NCI-H128 (cell line): Measurements from ENCODE around the gene MMP8.
"Not testable (repeated sequence)": the region's sequence is repeated elsewhere in the genome, so short reads cannot be mapped to it uniquely, and the experiment has no call there.

ENCODE experiments used
- DNase-seq: peaks from one replicate; lab custom pipeline; 2025; ENCODE audit not compliant: unreplicated experiment; lab: John Stamatoyannopoulos, UW

Gene MMP8, protein sequence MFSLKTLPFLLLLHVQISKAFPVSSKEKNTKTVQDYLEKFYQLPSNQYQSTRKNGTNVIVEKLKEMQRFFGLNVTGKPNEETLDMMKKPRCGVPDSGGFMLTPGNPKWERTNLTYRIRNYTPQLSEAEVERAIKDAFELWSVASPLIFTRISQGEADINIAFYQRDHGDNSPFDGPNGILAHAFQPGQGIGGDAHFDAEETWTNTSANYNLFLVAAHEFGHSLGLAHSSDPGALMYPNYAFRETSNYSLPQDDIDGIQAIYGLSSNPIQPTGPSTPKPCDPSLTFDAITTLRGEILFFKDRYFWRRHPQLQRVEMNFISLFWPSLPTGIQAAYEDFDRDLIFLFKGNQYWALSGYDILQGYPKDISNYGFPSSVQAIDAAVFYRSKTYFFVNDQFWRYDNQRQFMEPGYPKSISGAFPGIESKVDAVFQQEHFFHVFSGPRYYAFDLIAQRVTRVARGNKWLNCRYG

DNA sequence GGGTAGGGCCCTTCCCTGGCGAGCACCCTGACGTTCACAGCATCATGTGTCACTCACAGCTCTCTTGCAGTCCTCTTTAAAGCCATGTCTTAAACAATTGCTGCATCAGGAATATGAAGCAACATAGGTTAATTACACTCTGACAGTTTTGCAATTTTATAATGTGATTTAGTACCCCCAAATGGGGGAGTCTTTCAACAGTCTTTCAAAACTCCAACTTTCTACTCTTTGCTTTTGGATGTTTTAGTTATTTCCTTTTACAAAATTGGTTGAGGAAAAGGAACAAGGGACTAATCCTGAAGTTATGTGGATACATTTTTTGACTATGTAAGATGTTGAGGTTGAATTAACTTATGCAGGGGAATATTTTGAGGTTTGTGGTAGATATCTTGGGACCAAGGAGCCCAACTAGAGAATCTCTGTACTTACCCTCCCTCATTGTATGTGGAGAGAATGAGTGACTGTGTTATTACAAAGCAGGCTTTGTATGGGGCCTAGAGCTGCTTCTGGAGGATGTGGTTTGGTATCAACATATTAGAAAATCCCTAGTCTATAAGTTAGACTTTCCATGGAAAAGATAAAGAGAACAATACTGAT is at the start of gene MMP8:
TSS of gene MMP8 (minus strand) at position 51 of the 597 bp plus-strand sequence. CDS start 99 bp downstream, outside the sequence.
- DNase-seq = no peak

DNA sequence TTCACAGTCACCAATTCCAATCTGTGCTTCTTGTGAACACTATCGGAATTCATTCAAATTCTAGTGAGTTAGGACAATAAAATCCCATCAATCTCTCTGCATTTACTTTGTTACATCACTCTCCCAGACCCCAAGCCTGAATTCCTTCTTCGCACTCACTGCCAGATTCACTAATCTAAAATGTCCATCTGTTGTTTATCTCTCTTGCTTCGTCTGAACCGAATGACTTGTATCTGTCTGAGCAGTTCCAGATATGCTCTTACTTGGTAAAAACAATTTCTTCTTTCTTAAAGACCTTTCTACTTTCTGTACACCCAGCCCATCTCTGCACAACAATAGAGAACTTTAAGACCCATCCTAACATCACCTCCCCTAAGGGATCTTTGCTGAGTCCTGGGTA is 48.6 kb upstream of the MMP8 start:
- DNase-seq = no peak

DNA sequence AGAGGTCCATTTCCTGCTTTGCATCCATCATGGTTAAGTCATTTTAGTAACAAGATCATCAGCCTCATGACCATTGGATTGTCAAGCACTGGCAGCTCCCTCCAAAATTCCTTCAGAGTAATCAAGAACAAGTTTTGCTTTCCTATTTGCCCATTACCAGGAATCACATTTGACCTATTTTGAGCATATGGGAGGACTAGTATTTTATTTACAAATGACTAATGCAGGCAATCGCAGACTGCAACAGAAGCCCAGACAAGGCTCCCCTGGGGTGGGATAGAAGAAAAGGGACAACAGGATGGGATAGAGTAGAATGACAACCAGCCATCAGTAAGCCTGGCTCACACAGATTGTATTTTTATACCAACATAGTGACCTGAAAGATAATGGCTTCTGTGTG is 46.6 kb upstream of the MMP8 start:
- no peak for DNase-seq

DNA sequence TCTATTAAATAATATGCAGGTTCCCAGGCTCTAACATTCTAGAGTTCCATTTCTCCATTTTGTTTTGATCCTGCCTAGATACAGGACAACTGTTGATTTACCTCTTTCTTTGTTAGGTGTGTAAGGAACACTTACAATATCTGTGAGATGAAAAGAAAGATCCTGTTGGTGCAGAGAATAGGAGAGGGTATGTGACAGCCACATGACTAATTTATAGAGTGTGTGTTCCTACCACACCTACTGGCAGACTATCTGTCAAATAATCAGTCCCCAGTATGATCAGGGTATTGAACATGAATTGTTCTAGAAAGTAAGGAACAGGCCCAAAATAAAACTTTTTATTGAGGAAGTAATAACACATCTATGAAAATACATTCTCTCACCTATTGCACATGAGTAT is 45.4 kb upstream of the MMP8 start:
- no peak for DNase-seq

DNA sequence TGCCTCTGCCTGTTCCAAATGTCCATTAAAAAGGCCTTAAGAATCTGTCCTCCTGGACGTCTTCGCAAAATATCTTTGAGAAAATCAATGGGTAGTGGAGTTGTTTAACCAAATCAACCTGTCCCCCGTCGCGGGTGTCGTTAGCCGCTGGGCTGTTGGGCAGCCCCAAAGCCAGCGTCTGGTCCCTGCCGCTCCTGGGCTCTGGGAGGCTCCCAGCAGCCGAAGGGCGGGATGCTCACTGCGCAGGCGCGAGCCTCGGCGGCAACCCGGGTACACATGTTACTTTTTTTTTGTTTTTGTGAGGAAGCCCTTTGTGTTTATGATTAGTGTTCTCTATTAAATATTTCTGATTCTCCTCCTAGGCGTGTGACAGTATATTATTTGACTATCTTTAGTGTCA is 43.0 kb upstream of the MMP8 start:
- DNase-seq = no peak

DNA sequence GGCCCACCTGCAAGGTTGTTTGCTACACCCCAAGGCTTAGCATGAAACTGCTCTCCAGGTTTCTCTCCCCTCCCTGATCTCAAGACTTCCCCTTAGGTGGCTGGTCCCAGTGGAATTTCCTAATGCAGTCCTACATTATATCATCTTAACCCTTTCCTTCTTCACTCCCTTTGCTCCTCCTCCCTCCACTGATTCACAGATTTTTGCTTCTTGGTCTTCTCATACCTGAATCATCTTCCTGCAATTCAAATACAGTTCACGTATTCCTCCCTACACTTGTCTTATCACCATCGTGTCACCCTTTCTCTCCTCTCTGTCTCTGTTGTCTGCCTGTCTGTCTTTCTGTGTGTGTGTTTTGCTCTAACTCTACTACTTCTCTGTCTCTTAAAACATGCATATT is 38.7 kb upstream of the MMP8 start:
- DNase-seq = no peak

DNA sequence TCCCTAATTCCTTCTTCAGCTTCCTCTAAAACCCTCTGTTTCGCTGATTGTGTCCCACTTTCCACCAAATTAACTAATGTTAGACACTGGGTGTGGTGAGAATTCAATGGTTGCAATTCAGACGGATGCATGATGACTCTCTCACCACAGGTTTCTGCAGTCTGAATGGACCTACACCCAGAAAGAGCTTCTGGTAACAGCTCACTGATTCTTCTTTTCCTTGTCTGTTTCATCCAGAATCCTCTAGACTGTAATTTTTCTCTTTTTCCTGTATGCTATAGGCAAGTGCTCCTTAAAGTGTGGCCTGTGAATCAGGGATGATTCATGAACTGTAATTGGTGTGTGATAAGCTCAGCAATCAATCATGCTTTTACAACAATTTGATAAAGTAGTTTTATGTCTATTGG is 37.6 kb upstream of the MMP8 start:
- DNase-seq = no peak

DNA sequence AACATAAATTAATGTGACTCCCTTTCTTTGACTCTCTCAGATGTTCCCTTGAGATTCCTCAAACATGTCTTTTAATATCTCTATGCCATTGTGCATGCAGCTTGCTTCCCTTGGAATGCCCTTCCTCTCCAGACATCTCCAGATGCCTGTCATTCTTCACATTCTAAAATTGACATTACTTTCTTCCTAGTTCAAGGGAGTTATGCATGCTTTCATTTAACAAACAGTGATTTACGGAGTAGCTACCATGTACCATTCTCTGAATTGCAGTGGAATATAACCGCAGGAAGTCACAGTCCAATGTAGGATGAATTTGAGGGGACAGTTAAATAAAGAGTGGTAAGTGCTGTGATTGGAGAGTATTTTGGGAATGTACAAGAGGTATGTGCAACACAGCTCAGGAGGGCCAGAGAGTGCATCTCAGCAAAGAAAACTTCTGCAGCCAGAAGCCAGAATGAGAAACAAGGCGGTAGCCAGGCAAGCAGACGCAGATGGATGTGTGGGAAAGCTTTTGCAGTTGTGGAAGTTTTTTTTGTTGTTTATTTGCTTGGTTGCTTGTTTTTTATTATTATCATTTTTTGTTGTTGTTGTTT is 37.0 kb upstream of the MMP8 start:
- no peak for DNase-seq

DNA sequence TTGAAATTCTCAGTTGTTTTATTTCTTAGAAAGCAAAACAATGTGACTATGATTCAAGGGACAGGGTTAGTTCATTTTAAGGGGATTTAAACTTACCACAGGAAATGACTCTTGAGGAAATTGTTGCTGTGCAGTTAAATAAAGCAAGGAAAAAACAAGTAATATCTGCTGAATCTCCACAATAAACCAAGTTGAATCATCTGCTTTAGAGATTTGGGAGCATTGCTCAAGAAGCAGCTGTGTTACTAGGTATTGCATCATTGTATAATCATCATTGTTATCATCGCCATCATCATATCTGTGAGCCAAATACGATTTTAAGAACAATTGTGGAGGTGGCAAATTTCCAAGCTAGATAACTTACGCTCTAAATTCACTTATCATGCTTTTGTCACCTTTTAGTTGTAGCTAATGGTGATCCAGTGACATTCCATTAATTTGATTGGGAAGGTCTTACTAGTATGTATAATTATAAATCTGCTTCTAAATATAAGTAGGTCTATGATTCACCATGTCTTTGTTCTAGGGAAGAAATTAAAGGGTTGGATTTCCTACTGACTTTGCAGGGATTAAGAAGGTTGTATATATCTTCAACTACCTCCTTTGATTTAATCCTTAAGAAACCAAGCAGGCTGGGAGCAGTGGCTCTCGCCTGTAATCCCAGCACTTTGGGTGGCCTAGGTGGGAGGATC is 35.7 kb upstream of the MMP8 start:
- DNase-seq = no peak

DNA sequence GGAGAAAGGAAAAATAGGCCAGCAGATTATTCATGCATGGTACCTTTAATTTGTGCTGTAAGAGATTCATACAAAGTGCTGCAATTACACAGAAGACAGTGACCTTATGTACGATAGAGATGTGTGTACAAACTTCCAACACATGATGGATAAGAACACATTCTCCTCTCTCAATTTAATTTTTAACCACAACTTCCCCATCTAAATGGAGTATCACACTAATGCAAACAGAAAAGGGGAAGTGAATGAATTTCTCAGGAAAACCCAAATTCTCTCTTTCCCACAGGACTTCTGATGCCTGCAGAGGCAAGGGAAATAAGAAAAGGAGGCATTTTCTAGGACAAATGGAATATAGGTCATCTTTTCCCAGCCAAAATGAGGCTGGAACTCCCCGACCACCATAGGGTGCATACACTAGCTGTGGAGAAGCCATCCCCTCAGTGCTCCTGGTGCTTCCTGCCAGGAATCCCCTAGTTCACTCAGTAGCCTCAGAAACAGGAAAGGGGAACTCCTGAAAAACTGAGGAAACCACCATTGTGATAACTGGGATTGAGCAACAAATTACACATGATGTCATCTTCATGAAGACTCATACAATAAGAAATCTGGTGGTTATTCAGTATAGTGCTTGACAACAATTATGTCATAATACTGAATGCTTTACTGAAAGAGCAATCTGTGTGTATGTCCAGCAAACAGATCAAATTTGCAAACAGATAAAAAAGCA is 33.2 kb upstream of the MMP8 start:
- no peak for DNase-seq

DNA sequence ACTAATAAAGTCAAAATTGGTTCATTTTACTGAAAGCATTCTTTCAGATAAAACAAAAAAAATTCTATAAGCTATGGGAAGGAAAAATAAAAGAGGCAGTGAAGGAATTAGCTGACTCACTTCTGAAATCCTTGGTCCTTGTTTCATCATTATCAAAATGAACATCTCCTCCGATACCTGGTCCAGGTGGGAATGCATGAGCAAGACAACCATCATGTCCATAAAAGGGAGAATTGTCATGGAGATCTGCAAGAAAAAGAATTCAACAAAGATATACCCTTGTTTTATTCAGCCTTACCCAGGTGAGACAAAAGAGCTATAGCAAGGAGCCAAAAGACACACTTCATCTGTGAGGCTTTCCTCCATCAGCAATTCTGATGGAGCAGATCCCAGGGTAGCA is 28.5 kb upstream of the MMP8 start:
- no peak for DNase-seq

DNA sequence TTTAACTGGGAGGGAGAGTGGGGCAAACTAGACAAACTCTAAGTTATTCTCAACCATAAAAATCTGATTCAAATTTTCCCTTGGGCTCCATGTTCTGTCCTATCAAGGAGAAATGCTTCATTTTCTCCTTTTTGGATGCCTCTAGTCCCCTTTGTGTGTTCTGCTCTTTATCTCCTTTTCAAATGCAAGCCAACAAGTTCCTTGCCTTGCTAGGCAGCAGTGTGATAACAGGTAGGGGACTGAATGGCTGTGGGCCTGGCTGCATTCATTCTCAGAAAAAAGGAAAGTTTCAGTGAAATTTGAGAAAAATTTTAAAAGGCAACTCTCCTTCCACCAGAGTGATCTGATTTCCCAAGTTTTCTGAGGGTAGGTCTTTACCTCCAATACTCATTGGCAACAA is 26.9 kb upstream of the MMP8 start:
- DNase-seq = no peak

DNA sequence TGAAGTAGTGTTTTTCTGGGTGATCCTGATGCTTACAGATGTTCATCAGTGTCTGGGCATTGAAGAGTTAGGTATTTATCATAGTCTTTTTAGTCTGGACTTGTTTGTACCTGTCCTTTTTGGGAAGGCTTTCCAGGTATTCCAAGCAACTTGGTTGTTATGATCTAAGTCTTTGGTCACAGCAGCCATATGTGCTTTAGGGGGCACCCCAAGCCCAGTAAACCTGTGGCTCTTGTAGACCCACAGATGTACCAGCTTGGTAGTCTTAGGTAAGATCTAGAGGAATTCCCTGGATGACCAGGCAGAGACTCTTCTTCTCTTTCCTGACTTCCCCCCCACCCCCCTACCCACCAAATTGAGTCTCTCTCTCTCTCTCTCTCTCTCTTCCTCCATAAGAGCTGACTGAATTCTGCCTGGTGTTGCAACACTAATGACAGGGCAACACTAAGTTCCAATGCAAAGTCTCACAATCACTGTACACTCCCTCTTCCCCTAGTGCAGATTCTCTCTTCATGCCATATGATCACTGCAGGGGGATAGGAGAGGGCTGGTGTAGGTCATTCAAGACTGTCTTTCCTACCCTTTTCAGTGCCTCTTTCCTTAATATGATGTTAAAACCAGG is 24.5 kb upstream of the MMP8 start:
- DNase-seq = no peak

DNA sequence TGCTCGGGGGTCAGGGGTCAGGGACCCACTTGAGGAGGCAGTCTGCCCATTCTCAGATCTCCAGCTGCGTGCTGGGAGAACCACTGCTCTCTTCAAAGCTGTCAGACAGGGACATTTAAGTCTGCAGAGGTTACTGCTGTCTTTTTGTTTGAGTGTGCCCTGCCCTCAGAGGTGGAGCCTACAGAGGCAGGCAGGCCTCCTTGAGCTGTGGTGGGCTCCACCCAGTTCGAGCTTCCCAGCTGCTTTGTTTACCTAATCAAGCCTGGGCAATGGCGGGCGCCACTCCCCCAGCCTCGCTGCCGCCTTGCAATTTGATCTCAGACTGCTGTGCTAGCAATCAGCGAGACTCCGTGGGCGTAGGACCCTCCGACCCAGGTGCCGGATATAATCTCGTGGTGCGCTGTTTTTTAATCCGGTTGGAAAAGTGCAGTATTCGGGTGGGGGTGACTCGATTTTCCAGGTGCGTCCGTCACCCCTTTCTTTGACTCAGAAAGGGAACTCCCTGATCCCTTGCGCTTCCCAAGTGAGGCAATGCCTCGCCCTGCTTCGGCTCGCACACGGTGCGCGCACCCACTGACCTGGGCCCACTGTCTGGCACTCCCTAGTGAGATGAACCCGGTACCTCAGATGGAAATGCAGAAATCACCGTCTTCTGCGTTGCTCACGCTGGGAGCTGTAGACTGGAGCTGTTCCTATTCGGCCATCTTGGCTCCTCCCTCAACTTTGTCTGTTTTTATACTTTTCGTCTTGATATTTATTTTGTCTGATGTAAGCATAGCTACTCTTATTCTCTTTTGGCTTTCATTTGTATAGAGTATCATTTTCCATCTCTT is 22.2 kb upstream of the MMP8 start:
- not testable (repeated sequence) for DNase-seq

DNA sequence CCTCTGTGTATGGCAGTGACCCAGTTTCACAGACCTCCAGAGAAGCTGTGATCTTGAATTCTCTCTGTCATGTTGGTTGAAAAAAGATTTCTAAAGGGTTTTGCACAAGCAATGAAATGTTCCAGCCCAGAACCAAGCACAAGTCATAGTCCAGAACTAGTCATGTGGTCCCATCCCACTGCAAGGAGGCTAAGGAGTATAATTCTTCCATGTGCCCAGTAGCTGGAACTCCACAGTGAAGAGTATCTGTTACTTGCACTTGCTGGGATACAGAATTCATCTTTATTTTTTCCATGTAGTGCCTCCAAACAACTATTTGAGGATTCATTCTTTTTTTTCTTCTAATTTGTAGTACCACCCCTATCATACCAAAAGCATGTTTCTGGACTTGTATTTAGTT is 9.9 kb upstream of the MMP8 start:
- no peak for DNase-seq

DNA sequence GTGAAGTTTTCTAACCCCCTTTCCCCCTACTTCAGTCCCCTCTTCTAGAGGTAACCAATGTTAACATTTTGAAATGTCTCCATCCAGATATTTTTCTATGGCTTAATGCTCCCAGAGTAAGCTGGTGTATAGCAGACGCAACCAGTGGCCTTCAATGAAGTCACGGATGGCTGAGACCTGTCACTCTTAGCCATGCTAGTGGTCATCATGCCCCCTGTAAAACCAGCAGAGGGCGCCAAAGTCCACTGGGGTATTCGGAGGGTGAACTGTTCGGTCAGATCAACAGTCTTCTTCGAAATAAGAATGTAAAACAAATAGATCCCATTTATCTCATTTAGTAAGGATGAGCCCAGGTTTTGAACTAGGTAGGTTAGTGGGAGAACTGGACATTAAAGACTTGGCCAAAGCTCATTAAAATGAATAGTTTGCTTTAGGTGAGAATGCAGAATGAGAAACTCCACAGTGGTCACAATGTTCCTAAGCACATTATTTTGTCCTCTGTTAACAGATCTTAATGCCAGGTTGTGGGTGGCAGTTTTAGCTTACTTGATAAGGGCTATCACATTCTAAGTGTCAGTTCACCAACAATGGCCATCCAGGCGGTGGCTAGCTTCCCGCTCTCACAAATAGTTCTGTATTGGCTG is 8.6 kb upstream of the MMP8 start:
- peak; percentile 12 for DNase-seq

DNA sequence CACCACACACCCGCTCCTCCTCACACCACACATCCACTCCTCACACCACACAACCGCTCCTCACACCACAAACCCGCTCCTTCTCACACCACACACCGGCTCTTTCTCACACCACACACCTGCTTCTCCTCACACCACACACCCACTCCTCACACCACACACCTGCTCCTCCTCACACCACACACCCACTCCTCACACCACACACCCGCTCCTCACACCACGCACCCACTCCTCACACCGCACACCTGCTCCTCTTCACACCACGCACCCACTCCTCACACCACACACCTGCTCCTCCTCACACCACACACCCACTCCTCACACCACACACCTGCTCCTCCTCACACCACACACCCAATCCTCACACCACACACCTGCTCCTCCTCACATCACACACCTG is 6.2 kb upstream of the MMP8 start:
- DNase-seq = not testable (repeated sequence)

DNA sequence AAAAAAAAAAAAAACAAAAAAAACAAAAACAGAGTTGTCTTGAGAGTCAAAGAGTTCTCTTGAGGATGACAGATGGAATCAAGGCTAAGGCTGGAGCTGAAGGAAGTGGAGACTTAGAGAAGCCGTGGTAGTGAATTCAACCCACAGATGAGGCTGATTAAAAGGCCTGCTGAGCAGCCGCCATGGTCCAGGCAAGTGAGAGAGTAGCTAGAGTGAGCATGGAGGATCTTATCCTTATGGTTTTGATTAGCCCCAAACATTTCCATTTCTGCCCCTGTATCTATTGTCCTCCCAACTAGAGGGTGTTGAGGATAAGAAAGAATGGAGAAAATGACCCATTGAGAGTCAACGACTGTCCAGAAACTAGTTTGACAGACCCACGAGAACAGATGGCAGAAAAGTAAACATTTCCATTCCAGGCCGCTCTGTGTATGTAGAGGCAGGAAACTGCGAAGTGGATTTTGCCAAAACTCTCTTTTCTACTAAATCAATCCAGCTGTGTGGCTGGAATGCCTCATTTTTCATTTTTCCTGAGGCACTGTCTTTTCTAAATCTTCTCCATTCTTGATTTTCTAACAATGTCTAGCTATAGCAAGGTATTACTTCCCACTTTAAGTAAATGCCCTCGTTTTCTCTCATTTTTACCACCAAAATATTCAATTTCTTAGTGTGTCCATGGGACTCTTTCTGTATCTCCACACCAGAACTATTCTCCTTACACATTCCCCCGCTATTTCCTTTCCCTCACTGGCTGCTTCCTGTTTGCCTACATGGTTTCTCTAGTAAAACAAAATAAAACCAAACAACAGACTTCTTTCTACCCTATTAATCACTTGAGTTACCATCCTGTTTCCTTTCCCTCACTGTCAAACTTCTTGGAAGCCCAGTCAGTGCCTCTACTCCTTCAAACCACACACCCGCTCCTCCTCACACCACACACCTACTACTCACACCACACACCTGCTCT is 5.4 kb upstream of the MMP8 start:
- DNase-seq = no peak
